Caco-2 (cell line): ENCODE data around the gene HDAC4. TPM values are rescaled to one million over a fixed set of nuclear protein-coding genes. Genes with fewer than 3 reads are reported as not detected.

Experiments used
- BruUV-seq: library from RNA; stranded (reverse); fragments of 400-500 nt; replicated peaks from 2 replicates; lab custom pipeline; 2021; lab: Mats Ljungman, UMichigan
- CTCF ChIA-PET: fragments of 300-600 bp; sonication (Branson Sonifier 250); formaldehyde crosslinking; loops from one replicate; lab custom pipeline; 2022; ENCODE audit warnings: antibody characterized with exemption; lab: Charles Lee
- POLR2A ChIA-PET: fragments of 300-600 bp; sonication (Branson Sonifier 250); formaldehyde crosslinking; loops from one replicate; lab custom pipeline; 2022; ENCODE audit warnings: antibody characterized with exemption; lab: Charles Lee
- DNase-seq, 2 experiments: peaks; one replicate each; pipeline versions ENCODE4 v3.0.0 to v3.0.0-alpha.2; 2020 to 2022
- H3K27me3 ChIP-seq: replicated peaks from 2 replicates; pipeline ENCODE4 v1.6.0; 2011; ENCODE audit warnings: low read length; ENCODE audit not compliant: control insufficient read depth, insufficient read depth
- H3K36me3 ChIP-seq: 2 replicates; pipeline ENCODE4 v1.5.1; 2011; ENCODE audit warnings: low read length; ENCODE audit not compliant: control insufficient read depth, insufficient read depth
- H3K4me1 ChIP-seq: fragments of 250-450 bp; sonication (Bioruptor Pico); 2 replicates; pipeline ENCODE4 v1.5.1; 2020; ENCODE audit warnings: mild to moderate bottlenecking
- H3K4me3 ChIP-seq: 2 replicates; pipeline ENCODE4 v1.5.1; 2011; ENCODE audit warnings: low read depth, mild to moderate bottlenecking, control low read depth, low read length
- H3K9me3 ChIP-seq: fragments of 250-450 bp; sonication (Bioruptor Pico); 2 replicates; pipeline ENCODE4 v1.5.1; 2020; ENCODE audit warnings: mild to moderate bottlenecking, moderate library complexity
- H3K27ac Mint-ChIP-seq: one replicate; pipeline ENCODE4 v1.8.0; 2022; ENCODE audit warnings: mixed read lengths; ENCODE audit not compliant: unreplicated experiment
- H3K27me3 Mint-ChIP-seq: one replicate; pipeline ENCODE4 v1.8.0; 2022; ENCODE audit warnings: mixed read lengths; ENCODE audit not compliant: insufficient read depth, unreplicated experiment
- H3K36me3 Mint-ChIP-seq: one replicate; pipeline ENCODE4 v1.8.0; 2022; ENCODE audit warnings: mild to moderate bottlenecking, mixed read lengths; ENCODE audit not compliant: insufficient read depth, unreplicated experiment
- H3K4me1 Mint-ChIP-seq: one replicate; pipeline ENCODE4 v1.8.0; 2022; ENCODE audit warnings: low read depth, mixed read lengths; ENCODE audit not compliant: unreplicated experiment
- H3K4me3 Mint-ChIP-seq: one replicate; pipeline ENCODE4 v1.8.0; 2022; ENCODE audit warnings: mild to moderate bottlenecking, moderate library complexity, mixed read lengths; ENCODE audit not compliant: unreplicated experiment
- H3K9me3 Mint-ChIP-seq: one replicate; pipeline ENCODE4 v1.8.0; 2022; ENCODE audit warnings: mixed read lengths; ENCODE audit not compliant: unreplicated experiment
- intact Hi-C: fragments of 100-400 bp; cut with micrococcal nuclease; formaldehyde crosslinking; loops from one replicate; pipeline ENCODE4 v1.10.0; 2022; ENCODE audit not compliant: unreplicated experiment
- total RNA-seq: library from RNA; stranded (reverse); gene quantifications from 2 replicates; pipeline ENCODE4 v1.2.3, GENCODE V29; 2022
- TF ChIP-seq, protein P1 (sequence below), 2 experiments: fragments of 200-600 bp in 1 of 2; IDR thresholded peaks; 1 replicate in 1 of 2; 2 replicates in 1 of 2; pipeline versions ENCODE4 v1.5.1 to v1.8.0; 2011 to 2022; ENCODE audit warnings: antibody characterized with exemption in 1 of 2, control low read depth in 1 of 2, inconsistent platforms in 1 of 2, low read depth in 1 of 2, low read length in 1 of 2, mild to moderate bottlenecking in 1 of 2, moderate library complexity in 1 of 2; ENCODE audit not compliant: insufficient read depth in 1 of 2, severe bottlenecking in 1 of 2, unreplicated experiment in 1 of 2

Gene HDAC4
- total RNA-seq, 1 experiment from 2014 or later, result 15.5 TPM

- TF ChIP-seq, protein P1, sequence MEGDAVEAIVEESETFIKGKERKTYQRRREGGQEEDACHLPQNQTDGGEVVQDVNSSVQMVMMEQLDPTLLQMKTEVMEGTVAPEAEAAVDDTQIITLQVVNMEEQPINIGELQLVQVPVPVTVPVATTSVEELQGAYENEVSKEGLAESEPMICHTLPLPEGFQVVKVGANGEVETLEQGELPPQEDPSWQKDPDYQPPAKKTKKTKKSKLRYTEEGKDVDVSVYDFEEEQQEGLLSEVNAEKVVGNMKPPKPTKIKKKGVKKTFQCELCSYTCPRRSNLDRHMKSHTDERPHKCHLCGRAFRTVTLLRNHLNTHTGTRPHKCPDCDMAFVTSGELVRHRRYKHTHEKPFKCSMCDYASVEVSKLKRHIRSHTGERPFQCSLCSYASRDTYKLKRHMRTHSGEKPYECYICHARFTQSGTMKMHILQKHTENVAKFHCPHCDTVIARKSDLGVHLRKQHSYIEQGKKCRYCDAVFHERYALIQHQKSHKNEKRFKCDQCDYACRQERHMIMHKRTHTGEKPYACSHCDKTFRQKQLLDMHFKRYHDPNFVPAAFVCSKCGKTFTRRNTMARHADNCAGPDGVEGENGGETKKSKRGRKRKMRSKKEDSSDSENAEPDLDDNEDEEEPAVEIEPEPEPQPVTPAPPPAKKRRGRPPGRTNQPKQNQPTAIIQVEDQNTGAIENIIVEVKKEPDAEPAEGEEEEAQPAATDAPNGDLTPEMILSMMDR (IDR thresholded peaks at IDR 0.05; ENCODE audit: insufficient read depth in 1 of 2, low read depth in 1 of 2, low read length in 1 of 2, severe bottlenecking in 1 of 2, unreplicated experiment in 1 of 2), result no peak
- H3K27me3 ChIP-seq, result no peaks in the 10 kb centered on the region
- intact Hi-C loops, result no loop called here
- CTCF ChIA-PET, result no interaction called here
- H3K36me3 ChIP-seq, result no peaks in the 10 kb centered on the region
- no peak overlapping the region for H3K4me3 ChIP-seq
- no peaks in the 10 kb centered on the region for H3K9me3 ChIP-seq
- H3K27ac Mint-ChIP-seq, result no peak overlapping the region
- no peaks in the 10 kb centered on the region for H3K4me1 ChIP-seq
- no peaks in the 10 kb centered on the region for H3K9me3 Mint-ChIP-seq
- H3K4me3 Mint-ChIP-seq, result no peak overlapping the region
- POLR2A ChIA-PET, result no interaction called here
- H3K27me3 Mint-ChIP-seq, result no peaks in the 10 kb centered on the region
- no TSS peak for BruUV-seq
- DNase-seq, result no peak
- H3K4me1 Mint-ChIP-seq, result no peaks in the 10 kb centered on the region
- H3K36me3 Mint-ChIP-seq, result no peaks in the 10 kb centered on the region
These were observed 132.3 kb downstream of the HDAC4 start for GRCh38 chr2:239268549-239268948.

DNA sequence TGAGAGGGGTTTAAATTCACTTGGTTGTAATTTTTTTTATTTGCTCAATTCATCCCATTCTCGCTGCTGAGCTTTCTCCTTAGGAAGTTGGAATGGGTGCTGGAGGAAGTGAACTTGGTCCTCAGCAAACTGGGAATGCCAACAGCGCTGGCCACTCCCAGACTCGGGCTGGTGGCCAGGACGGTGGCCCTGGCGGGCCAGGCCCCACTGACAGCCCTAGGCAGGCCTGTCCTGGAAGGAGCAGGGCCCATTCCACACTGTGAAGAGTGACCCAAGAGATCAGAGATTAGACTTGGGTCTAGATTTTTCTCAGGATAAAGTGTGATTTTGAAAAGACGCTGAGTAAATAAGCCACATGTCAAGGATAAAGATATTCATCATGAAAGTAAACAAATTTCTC is 132.7 kb downstream of the HDAC4 start:
- BruUV-seq, result no TSS peak
- Mint-ChIP-seq H3K36me3 (no peaks in the 10 kb centered on the region), H3K27ac (no peak overlapping the region), H3K4me1 (no peaks in the 10 kb centered on the region), H3K4me3 (no peak overlapping the region), H3K9me3 (no peaks in the 10 kb centered on the region), H3K27me3 (no peaks in the 10 kb centered on the region)
- Histone ChIP-seq H3K9me3 (no peaks in the 10 kb centered on the region), H3K4me3 (no peak overlapping the region), H3K27me3 (no peaks in the 10 kb centered on the region), H3K36me3 (no peaks in the 10 kb centered on the region), H3K4me1 (no peaks in the 10 kb centered on the region)
- POLR2A ChIA-PET, result no interaction called here
- intact Hi-C loops, result no loop called here
- no peak for DNase-seq
- CTCF ChIA-PET, result no interaction called here
- TF ChIP-seq, protein P1 (IDR thresholded peaks at IDR 0.05; ENCODE audit: insufficient read depth in 1 of 2, low read depth in 1 of 2, low read length in 1 of 2, severe bottlenecking in 1 of 2, unreplicated experiment in 1 of 2), result no peak

- intact Hi-C loops, result no loop called here
- Histone ChIP-seq H3K9me3 (no peaks in the 10 kb centered on the region), H3K27me3 (no peaks in the 10 kb centered on the region), H3K4me3 (no peak overlapping the region), H3K4me1 (no peaks in the 10 kb centered on the region), H3K36me3 (no peaks in the 10 kb centered on the region)
- no peak overlapping the region for H3K27ac Mint-ChIP-seq
- BruUV-seq, result no TSS peak
- H3K36me3 Mint-ChIP-seq, result no peaks in the 10 kb centered on the region
- H3K27me3 Mint-ChIP-seq, result no peaks in the 10 kb centered on the region
- H3K4me3 Mint-ChIP-seq, result no peak overlapping the region
- ChIA-PET POLR2A (no interaction called here), CTCF (no interaction called here)
- TF ChIP-seq, protein P1 (IDR thresholded peaks at IDR 0.05; ENCODE audit: insufficient read depth in 1 of 2, low read depth in 1 of 2, low read length in 1 of 2, severe bottlenecking in 1 of 2, unreplicated experiment in 1 of 2), result no peak
- no peak for DNase-seq
- no peaks in the 10 kb centered on the region for H3K4me1 Mint-ChIP-seq
- no peaks in the 10 kb centered on the region for H3K9me3 Mint-ChIP-seq
These were observed 133.4 kb downstream of the HDAC4 start for GRCh38 chr2:239267288-239267951.
